ENCODE data around the gene GPER1. TPM values are rescaled to one million over a fixed set of nuclear protein-coding genes. Genes with fewer than 3 reads are reported as not detected.

Gene GPER1
- total RNA-seq, 2 donors from 2014 or later = 4.6 to 6.9 TPM

DNA sequence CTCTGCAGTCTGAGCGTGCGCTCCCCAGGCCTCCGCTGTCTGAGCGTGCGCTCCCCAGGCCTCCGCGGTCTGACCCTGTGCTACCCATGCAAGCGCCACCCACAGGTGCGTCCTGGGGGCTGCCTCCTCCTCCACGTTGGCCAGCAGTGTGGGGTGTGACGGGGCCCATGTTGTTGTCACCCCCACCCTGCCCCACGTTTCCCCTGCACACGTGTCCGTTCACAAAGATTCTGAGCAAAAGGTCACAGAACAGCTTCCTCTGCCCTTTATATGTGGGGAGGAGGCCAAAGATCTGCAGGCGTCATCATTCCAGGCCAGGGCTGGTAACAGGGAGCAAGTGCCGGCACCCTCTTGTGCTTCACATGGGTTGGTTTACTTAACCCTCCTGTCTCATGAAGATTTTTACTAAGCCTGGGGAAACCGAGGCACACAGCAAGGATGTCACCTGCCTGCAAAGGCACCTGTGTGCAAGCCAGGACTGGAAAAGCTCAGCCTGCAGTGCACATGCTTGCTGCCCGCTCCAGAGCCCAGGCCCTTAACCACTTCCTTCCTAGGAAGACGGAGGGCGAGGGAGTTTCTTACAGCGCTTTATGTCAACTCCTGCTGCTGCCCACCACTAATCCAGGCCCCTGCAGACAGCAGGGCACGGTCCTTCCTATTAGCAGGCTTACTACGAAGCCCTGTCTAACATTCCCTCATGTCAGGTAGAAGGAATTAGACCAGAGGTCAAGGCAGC, 38.7 kb upstream of the GPER1 start:
- TF ChIP-seq CTCF (IDR thresholded peaks at IDR 0.05) = no peak
- DNase-seq (ENCODE audit: low spot score) = no peak
- Histone ChIP-seq H3K27ac (peak overlapping the region in 1 of 2 donors; percentile 9), H3K27me3 (no peaks in the 10 kb centered on the region), H3K9me3 (no peaks in the 10 kb centered on the region), H3K4me1 (peaks cover 0 to 73% of the 10 kb centered on the region in 2 donors), H3K36me3 (no peaks in the 10 kb centered on the region), H3K4me3 (no peak overlapping the region)

GRCh38 chr7:1049801-1050200, 38.1 kb upstream of the GPER1 start:
- H3K9me3 ChIP-seq = no peaks in the 10 kb centered on the region
- no peaks in the 10 kb centered on the region for H3K36me3 ChIP-seq
- H3K4me1 ChIP-seq = peaks cover 0 to 77% of the 10 kb centered on the region in 2 donors
- H3K4me3 ChIP-seq = no peak overlapping the region
- no peaks in the 10 kb centered on the region for H3K27me3 ChIP-seq
- no peak for DNase-seq (ENCODE audit: low spot score)
- H3K27ac ChIP-seq = peak overlapping the region in 1 of 2 donors; percentile 56
- TF ChIP-seq CTCF (IDR thresholded peaks at IDR 0.05) = no peak

GRCh38 chr7:1050254-1050906, 37.5 kb upstream of the GPER1 start:
- Histone ChIP-seq H3K36me3 (no peaks in the 10 kb centered on the region), H3K4me3 (no peak overlapping the region), H3K9me3 (no peaks in the 10 kb centered on the region), H3K27me3 (no peaks in the 10 kb centered on the region), H3K27ac (peak overlapping the region; percentile 15 to 56), H3K4me1 (peaks cover 0 to 77% of the 10 kb centered on the region in 2 donors)
- TF ChIP-seq CTCF (IDR thresholded peaks at IDR 0.05) = no peak
- DNase-seq (ENCODE audit: low spot score) = no peak

GRCh38 chr7:1050956-1051690, 36.8 kb upstream of the GPER1 start:
- no peaks in the 10 kb centered on the region for H3K36me3 ChIP-seq
- H3K9me3 ChIP-seq = no peaks in the 10 kb centered on the region
- no peak for DNase-seq (ENCODE audit: low spot score)
- TF ChIP-seq CTCF (IDR thresholded peaks at IDR 0.05) = no peak
- no peak overlapping the region for H3K4me3 ChIP-seq
- H3K27ac ChIP-seq = peak overlapping the region; percentile 15 to 56
- H3K27me3 ChIP-seq = no peaks in the 10 kb centered on the region
- peaks cover 0 to 78% of the 10 kb centered on the region in 2 donors for H3K4me1 ChIP-seq

- DNase-seq (ENCODE audit: low spot score) = no peak
- H3K27ac ChIP-seq = peak overlapping the region; percentile 65 to 69
- no peak for TF ChIP-seq CTCF (IDR thresholded peaks at IDR 0.05)
These were observed 35.7 kb upstream of the GPER1 start for GRCh38 chr7:1052031-1052818.

More at GRCh38 chr7:1052031-1052818, 35.7 kb upstream of the GPER1 start:
- H3K4me1 ChIP-seq = peaks cover 0 to 87% of the 10 kb centered on the region in 2 donors
- no peaks in the 10 kb centered on the region for H3K36me3 ChIP-seq
- no peak overlapping the region for H3K4me3 ChIP-seq
- no peaks in the 10 kb centered on the region for H3K9me3 ChIP-seq
- H3K27me3 ChIP-seq = no peaks in the 10 kb centered on the region
